ENCODE data around the gene SMO.
"Not testable (repeated sequence)": the region's sequence is repeated elsewhere in the genome, so short reads cannot be mapped to it uniquely, and the experiment has no call there.

The SMO gene

DNA sequence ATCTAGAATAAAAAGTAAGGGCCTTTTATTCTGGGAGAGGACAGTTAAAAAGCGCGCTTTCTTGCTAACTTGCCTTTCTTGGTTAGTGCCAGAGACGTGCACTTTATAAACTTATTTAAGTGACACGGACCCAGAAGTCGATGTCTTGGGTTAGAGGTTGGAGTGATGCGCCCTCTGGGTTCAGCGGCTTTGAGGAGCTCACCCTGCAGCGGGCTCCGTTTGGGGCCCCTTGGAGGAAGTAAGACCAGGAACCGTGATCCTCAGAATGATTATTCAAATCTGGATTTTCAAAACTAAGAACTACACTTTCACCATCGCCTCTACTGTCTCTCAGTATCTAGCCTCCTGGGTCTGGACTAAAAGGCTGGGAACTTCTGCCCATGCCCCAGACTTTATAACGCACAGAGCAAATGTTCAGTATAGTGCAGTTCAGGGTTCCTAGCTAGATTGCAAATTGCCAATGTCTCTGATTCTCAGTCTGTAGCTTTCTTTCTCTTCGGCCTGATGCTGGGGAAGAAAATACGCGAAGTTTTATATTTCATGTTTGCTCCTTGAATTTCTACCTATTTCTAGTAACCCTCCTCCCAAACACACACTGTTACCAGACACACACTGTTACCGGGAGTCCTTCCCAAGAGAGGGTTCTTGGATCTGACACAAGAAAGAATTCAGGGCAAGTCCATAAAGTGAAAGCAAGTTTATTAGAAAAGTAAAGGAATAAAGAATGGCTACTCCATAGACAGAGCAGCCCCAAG is 18.6 kb upstream of the SMO start:
- DNase-seq (ENCODE audit: low spot score), result no peak

- no peak for DNase-seq (ENCODE audit: low spot score)
Observed at GRCh38 chr7:129170441-129171021, 17.9 kb upstream of the SMO start.

GRCh38 chr7:129173861-129174260 is 14.6 kb upstream of the SMO start:
- not testable (repeated sequence) for DNase-seq (ENCODE audit: low spot score)

- no peak for DNase-seq (ENCODE audit: low spot score)
Observed at GRCh38 chr7:129176916-129177710, 11.3 kb upstream of the SMO start.

DNA sequence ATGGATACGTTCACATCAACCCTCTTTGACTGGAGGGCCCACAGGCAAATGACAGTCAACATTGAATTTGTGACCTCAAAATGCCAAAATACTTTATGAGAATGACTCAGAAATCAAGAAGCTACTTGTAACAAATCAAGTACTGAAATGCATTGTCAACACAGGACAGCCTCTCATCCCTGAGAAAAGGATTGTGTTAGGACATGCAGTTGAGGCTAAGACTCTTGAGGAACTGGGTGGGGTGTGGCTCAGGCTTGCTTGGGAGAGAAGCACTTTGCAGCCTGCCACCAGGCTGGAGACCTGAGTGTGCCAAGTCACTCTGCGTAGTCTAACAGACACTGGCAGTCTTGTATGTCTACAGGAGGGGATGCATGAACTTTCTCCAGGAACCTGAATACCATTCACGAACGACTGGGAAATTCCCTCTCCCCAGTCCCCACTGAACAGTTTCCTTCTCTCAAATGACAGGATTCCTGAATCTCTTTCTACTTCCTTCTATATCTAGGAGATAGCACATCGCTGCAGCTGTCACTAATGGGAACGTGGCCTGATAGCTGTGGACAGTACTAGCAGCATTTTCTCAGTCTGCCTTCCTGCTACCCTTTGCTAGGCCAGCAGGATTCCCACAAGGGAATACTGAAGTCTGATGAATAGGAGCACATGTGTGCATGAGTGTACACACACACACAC is 3.3 kb upstream of the SMO start:
- no peak for DNase-seq (ENCODE audit: low spot score)

DNA sequence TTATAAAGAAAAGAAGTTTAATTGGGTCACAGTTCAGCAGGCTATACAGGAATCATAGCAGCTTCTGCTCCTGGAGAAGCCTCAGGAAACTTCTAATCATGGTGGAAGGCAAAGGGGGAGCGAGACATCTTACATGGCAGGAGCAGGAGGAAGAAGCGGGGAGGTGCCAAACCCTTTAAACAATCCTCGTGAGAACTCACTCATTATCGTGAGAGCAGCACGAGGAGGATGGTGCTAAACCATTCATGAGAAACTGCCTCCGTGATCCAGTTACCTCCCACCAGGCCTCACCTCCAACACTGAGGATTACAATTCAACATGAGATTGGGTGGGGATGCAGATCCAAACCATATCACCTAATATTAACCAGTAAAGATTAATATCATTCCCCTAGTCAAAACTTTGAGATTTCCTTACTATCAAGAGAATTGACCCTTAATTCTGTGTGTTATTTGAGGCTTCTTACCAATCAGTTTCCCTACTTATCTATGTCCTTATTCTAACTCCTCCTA is 1.6 kb upstream of the SMO start:
- no peak for DNase-seq (ENCODE audit: low spot score)

DNA sequence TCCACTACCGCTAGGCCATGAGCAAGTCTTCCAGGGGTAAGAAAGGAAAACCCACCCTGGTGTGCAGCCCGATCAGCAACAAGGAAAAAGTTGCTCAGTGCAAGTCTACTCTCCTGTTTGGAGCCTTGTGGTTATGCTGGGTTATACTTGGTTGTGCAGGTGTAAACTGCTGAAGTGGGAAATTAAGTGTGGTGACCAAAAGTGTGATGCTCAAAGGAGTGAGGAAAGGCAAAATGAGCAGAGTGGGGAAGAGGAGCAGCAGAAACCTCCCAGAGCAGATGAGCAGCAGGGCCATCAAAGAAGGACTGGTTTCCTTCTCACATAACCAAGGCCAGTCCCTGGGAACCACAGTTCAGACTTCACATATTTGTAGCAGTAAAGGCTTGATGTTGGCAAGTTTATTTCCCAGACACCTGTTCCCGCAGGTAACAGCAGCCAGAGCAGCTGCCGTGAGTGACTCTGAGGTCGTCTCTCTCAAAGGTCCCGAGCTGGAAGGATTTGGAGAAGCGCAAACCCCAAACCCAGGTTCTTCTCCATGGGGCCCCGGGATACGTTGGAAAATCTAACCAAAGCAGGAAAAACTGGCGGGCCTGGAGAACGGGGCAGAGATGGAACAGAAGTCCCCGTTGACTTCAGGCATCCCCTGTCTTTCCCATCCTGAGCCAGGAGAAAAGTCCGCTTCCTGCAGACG is 607 bp upstream of the SMO start:
- no peak for DNase-seq (ENCODE audit: low spot score)

- no peak for DNase-seq (ENCODE audit: low spot score)
Observed at GRCh38 chr7:129188892-129189660, 643 bp downstream of the SMO start.

DNA sequence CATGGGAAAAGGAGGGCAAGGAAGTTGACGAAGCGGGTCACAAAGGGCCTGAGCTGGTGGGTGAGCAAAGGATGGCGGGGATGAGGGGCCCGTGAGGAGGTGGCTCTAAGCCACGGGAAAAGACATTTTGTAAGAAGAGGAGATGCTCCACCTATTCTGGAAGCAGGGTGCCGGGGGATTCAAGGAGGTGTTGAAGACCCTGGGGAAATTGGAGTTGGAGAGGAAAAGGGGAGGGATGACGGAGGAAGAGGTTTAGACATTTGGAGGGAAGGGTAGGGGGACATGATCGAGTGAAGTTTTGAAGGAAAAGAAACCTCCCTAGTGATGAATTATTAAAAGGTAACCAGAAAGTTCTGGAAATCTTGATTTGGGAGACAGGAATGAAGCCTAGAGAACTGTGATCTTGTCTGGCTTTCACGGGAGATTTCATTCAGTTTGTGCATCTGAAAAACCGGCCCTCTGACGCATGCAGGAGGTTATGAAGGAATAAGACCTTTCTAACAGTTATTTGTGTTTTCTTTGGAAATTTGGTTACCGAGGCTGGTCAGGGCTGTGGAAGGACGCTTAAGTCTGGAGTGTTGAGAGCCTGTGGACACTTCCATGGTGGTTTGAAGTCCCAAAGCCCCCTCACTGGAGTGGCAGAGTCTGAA is 1.4 kb downstream of the SMO start:
- no peak for DNase-seq (ENCODE audit: low spot score)

- DNase-seq (ENCODE audit: low spot score), result no peak
Observed at GRCh38 chr7:129191272-129191671, 2.8 kb downstream of the SMO start.

DNA sequence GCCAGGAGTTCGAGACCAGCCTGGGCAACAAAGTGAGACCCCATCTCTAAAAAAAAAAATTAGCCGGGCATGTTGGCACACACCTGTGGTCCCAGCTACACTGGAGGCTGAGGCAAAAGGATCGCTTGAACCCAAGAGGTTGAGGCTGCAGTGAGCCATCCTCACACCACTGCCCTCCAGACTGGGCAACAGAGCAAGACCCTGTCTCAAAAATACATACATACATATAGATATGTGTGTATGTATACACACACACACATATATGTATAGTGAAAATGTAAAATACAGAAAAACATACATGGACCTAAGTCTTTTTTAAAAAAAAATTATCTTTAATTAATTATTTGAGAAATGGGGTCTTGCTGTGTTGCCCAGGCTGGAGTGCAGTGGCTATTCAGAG is 5.5 kb downstream of the SMO start:
- no peak for DNase-seq (ENCODE audit: low spot score)

GRCh38 chr7:129197771-129198170 is 9.3 kb downstream of the SMO start:
- no peak for DNase-seq (ENCODE audit: low spot score)

GRCh38 chr7:129199406-129199805 is 11.0 kb downstream of the SMO start:
- no peak for DNase-seq (ENCODE audit: low spot score)

GRCh38 chr7:129202058-129202777 is 13.8 kb downstream of the SMO start:
- DNase-seq (ENCODE audit: low spot score), result no peak

GRCh38 chr7:129203050-129203741 is 14.8 kb downstream of the SMO start:
- no peak for DNase-seq (ENCODE audit: low spot score)

- DNase-seq (ENCODE audit: low spot score), result no peak
Observed at GRCh38 chr7:129205126-129205818, 16.8 kb downstream of the SMO start.

- DNase-seq (ENCODE audit: low spot score), result no peak
Observed at GRCh38 chr7:129205987-129206785, 17.8 kb downstream of the SMO start.
